ENCODE data around the gene DTD1. TPM values are rescaled to one million over a fixed set of nuclear protein-coding genes. Genes with fewer than 3 reads are reported as not detected.
A peak's percentile ranks its signal among the peaks of the same experiment; 100 is the strongest.

Gene DTD1
- total and polyA plus RNA-seq, 2 of the 13 experiments (the other 11 are each of a cell fraction or from before 2014, with no cell fraction given): 41.2 to 79.3 TPM

GRCh38 chr20:18587665-18588573 is at the start of gene DTD1 (continued):
- TF ChIP-seq ZBTB20 (CRISPR knock-in tag; IDR thresholded peaks at IDR 0.05; ENCODE audit: borderline replicate concordance, low read depth) (peak; percentile 21; the same call in 1 of the 2 replicates), FOXC1 (CRISPR knock-in tag; IDR thresholded peaks at IDR 0.05; ENCODE audit: borderline replicate concordance) (peak; percentile 73; the same call in 1 of the 2 replicates), POGZ (CRISPR knock-in tag; IDR thresholded peaks at IDR 0.05) (peak; percentile 94), LCORL (IDR thresholded peaks at IDR 0.05) (no peak), LCORL (CRISPR knock-in tag; IDR thresholded peaks at IDR 0.05) (peak; percentile 85), ZNF790 (CRISPR knock-in tag; IDR thresholded peaks at IDR 0.05; ENCODE audit: borderline replicate concordance) (no peak), HMG20B (CRISPR knock-in tag; conservative IDR thresholded peaks at IDR 0.05) (0 out of 2 replicates have a peak, but pooled peaks have one; percentile 8), KLF13 (CRISPR knock-in tag; IDR thresholded peaks at IDR 0.05) (peak; percentile 92; the same call in 1 of the 2 replicates), ERF (CRISPR knock-in tag; IDR thresholded peaks at IDR 0.05) (peak; percentile 43; the same call in 1 of the 2 replicates), PATZ1 (CRISPR knock-in tag; IDR thresholded peaks at IDR 0.05) (peak; percentile 59), ZSCAN12 (CRISPR knock-in tag; IDR thresholded peaks at IDR 0.05) (peak; percentile 72), SMYD3 (CRISPR knock-in tag; IDR thresholded peaks at IDR 0.05) (peak; percentile 91), XRCC5 (optimal IDR thresholded peaks at IDR 0.05; ENCODE audit: low read length) (peak; percentile 91), KAT7 (CRISPR knock-in tag; IDR thresholded peaks at IDR 0.05; ENCODE audit: borderline replicate concordance) (peak; percentile 73; the same call in 1 of the 2 replicates), RARA (CRISPR knock-in tag; IDR thresholded peaks at IDR 0.05) (0 out of 2 replicates have a peak, but pooled peaks have one; percentile 23), ZNF33A (CRISPR knock-in tag; IDR thresholded peaks at IDR 0.05; ENCODE audit: borderline replicate concordance) (no peak), ZNF775 (CRISPR knock-in tag; IDR thresholded peaks at IDR 0.05; ENCODE audit: borderline replicate concordance) (no peak), CREBL2 (CRISPR knock-in tag; IDR thresholded peaks at IDR 0.05; ENCODE audit: borderline replicate concordance) (0 out of 2 replicates have a peak, but pooled peaks have one; percentile 62), ZNF274 (CRISPR knock-in tag; IDR thresholded peaks at IDR 0.05) (peak; percentile 36), E2F2 (CRISPR knock-in tag; IDR thresholded peaks at IDR 0.05; ENCODE audit: borderline replicate concordance) (0 out of 2 replicates have a peak, but pooled peaks have one; percentile 56), HNRNPK (IDR thresholded peaks at IDR 0.05; ENCODE audit: low read depth, low read length, poor library complexity, severe bottlenecking) (peak; percentile 88), KDM3A (CRISPR knock-in tag; IDR thresholded peaks at IDR 0.05; ENCODE audit: low read depth) (peak; percentile 52; the same call in 1 of the 2 replicates)
- TF ChIP-seq, protein P1, sequence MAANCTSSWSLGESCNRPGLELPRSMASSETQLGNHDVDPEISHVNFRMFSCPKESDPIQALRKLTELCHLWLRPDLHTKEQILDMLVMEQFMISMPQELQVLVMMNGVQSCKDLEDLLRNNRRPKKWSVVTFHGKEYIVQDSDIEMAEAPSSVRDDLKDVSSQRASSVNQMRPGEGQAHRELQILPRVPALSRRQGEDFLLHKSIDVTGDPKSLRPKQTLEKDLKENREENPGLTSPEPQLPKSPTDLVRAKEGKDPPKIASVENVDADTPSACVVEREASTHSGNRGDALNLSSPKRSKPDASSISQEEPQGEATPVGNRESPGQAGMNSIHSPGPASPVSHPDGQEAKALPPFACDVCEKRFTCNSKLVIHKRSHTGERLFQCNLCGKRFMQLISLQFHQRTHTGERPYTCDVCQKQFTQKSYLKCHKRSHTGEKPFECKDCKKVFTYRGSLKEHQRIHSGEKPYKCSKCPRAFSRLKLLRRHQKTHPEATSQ (CRISPR knock-in tag; IDR thresholded peaks at IDR 0.05; ENCODE audit: borderline replicate concordance): peak; percentile 83
